ENCODE measurements around the gene PMEL.
"Not testable (repeated sequence)": the region's sequence is repeated elsewhere in the genome, so short reads cannot be mapped to it uniquely, and the experiment has no call there.

The PMEL gene
- total RNA-seq, result 0.38 to 2.9 (median 0.69) reads per million in 17 experiments

DNA sequence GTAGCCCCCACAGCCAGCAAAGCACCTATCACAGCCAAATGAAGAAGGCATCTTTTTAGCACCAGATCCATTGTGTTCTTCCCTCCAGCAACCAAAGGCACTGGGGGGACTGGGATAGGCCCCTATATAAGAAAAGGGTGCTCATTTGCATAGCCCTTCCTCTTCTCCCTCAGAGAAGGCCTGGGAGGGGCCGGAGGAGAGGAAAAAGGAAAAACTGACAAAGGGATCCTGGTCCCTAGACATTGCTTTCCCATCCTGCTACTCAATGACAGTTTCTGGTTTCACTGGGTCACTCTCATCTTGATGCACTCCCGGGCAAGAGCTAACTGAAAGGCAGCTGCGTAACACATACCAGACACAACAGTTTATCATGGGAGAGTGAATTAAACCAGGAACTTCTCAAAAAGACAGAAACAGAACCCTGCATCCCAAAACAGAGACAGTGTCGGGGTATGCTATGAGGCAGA lies at the start of gene PMEL:
Gene PMEL, minus strand, starts transcription at position 102 of the 467 bp plus-strand sequence. Its CDS starts 31 bp downstream, at position 71.
- DNase-seq, result peak; percentile 23 to 29 (median 25)

- no peak for DNase-seq
Observed at GRCh38 chr12:56014205-56014604, 48.4 kb upstream of the PMEL start.

DNA sequence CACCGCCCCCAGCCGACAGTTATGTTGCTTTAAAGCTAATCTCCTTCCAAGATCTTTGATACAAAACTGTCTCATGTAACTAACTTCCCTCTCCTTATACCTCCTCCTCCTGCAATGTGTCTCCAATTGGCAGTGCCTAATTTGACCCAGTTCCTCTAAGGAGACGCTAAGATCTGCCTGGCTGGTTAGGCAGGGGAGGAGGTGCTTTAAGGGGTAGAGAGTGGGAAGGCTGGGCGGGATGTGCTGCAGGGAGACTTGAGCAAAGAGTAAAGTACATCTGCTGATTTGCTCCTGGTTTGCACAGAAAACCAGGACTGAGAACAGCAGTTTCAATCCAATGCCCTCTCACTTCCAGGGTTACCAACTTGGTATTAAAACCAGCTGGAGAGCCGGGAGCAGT lies 47.6 kb upstream of the PMEL start:
- no peak for DNase-seq

- no peak for DNase-seq
Observed at GRCh38 chr12:56011509-56012090, 45.8 kb upstream of the PMEL start.

- DNase-seq, result no peak
Observed at GRCh38 chr12:56010111-56010570, 44.3 kb upstream of the PMEL start.

DNA sequence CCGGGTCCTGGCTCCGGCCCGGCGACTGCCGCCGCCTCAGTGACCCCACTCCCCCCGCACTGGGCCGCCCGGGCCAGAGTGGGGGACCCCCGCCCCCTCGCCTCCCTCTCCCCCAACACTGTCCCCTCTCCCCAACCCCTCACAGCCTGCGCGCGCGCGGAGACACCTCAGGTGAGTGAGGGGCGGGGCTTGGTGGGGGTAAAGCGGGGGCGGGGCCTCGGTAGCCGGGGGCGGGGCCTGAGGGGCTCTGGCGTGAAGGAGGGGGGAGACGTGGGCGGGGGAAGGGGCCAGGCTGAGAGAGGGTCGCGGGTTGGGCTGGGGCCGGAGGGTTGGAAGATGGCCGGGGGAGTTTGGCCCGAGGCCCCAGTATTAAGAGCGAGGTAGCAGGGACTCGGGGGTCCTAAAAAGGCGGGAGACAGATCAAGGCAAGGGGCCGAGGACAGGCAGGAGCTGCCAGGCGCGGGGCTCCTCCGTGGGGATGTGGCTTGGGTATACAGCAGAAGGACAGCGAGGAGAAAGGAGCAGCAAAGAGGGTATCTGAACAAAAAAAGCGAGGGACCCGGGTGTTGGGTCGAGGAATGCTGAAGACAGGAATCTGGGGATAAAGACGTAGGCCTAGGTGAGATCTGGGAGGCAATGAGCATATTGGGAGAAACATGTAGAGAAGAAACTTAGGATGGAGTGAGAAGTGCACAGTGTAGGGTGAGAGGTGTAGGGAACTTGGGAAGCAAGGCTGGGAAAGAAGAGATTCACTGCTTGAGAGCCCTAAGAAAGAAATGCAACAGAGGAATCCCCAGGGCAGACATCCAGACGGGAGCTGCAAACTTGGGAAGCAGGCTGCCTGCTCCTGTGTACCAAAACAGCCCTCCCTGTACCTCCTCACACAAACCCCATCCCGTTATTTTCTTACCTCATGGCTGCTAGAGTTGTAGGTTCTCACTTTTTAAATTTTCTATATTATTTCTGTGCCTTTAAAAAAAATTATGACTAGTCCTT lies 42.0 kb upstream of the PMEL start:
- peak in 2 of 4 experiments; percentile 35 to 42 for DNase-seq

DNA sequence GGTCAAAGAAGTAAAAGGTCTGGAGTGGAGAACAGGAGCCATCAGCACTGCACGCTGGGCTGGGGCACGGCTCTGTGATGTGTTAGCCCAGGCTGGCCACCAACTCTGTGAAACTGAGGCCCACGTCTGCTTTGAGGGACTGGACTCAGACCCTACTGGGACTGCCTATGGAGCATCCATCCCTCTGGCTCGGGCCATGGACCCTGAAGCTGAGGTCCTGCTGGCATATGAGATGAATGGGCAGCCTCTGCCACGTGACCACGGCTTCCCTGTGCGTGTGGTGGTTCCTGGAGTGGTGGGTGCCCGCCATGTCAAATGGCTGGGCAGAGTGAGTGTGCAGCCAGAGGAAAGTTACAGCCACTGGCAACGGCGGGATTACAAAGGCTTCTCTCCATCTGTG lies 38.4 kb upstream of the PMEL start:
- DNase-seq, result no peak

DNA sequence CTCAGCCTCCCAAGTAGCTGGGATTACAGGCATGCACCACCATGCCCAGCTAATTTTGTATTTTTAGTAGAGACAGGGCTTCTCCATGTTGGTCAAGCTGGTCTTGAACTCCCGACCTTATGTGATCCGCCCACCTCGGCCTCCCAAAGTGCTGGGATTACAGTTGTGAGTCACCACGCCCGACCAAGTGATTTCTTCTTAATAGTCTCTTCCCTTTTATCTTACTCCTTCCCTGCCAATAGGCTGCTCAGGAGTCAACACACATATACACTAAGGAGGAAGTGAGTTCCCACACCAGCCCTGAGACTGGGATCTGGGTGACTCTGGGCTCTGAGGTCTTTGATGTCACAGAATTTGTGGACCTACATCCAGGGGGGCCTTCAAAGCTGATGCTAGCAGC lies 37.5 kb upstream of the PMEL start:
- DNase-seq, result peak; percentile 73 to 90 (median 77)

DNA sequence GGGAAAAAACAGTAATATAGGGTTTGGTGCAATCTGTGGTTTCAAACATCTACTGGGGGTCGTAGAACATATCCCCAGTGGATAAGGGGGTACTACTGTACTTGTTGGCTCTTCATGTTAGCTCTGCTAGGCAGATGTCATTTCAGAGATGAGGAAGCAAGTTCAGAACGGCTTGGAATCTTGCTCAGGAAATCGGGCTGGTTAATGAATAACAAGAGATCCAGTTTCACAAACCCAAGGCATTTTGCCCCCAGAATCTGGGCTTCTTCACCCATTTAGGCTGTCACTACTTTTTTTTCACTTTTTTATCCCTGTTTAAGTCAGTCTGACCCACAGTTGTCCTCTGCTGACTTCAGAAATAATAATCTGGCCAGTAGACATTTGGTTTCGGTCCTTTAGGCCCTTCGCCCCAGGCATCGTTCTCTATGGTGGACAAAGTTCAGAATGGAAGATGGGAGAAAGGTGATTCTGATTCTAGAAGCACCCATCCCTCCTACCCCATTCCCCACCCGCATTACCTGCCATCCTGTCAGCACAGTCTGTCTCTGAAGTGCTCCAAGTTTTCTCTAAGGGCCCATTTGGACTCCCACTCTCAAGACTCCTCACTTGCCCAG lies 35.8 kb upstream of the PMEL start:
- DNase-seq, result no peak

GRCh38 chr12:55999999-56000540 lies 34.2 kb upstream of the PMEL start:
- DNase-seq, result not testable (repeated sequence)

DNA sequence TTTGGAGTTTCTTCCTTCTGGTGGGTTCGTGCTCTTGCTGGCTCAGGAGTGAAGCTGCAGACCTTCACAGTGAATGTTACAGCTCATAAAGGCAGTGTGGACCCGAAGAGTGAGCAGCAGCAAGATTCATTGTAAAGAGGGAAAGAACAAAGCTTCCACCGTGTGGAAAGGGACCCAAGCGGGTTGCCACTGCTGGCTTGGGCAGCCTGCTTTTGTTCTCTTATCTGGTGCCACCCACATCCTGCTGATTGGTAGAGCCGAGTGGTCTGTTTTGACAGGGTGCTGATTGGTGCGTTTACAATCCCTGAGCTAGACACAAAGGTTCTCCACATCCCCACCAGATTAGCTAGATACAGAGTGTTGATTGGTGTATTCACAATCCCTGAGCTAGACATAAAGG lies 33.7 kb upstream of the PMEL start:
- DNase-seq, result not testable (repeated sequence)

- no peak for DNase-seq
Observed at GRCh38 chr12:55997535-55997859, 31.7 kb upstream of the PMEL start.

DNA sequence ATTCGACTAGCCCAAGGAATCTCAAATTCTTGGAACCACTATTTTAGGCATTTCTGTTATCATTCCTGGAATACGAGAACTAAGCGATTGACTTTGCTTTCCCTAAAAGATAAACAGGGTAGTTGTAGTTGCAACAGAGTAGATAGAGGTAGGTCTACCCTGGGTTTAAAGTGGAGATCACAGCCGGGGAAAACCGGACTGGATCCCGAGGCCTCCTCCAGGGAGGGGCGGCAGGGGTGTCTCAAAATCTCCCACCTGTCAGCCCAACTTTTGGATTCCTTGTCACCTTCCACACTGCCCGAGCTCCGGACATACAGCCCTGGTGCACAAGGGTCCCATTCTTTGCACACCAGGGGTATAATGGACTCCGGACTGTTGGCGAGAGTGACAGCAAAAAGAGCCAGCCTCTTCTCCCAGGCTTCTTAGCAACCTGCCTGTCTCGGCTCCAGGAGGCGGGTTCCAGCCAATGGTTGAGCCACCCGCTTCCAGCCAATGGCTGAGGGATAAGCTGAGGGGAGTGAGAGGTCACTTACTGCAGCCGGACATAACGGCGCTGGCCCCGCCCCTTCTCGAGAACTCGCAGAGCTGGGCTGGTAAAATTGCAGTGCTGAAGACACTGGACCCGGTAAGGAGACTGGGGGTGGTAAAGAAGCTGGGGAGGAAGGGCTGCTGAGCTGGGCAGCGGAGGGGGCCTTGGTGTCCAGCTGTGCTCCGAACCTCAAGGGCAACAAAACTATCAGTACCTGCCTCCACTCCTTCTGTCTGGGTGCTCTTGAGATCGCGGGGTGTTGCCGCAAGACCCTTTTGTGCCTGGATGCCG lies 31.1 kb upstream of the PMEL start, which contains the start of gene SUOX:
Gene SUOX, plus strand, starts transcription at position 562 of the 820 bp plus-strand sequence. CDS start 4,946 bp downstream, outside the sequence.
- peak; percentile 95 to 98 (median 98) for DNase-seq

- peak; percentile 48 to 78 (median 70) for DNase-seq
Observed at GRCh38 chr12:55996201-55996714, 30.4 kb upstream of the PMEL start.

GRCh38 chr12:55995366-55995765 lies 29.5 kb upstream of the PMEL start:
- no peak for DNase-seq

DNA sequence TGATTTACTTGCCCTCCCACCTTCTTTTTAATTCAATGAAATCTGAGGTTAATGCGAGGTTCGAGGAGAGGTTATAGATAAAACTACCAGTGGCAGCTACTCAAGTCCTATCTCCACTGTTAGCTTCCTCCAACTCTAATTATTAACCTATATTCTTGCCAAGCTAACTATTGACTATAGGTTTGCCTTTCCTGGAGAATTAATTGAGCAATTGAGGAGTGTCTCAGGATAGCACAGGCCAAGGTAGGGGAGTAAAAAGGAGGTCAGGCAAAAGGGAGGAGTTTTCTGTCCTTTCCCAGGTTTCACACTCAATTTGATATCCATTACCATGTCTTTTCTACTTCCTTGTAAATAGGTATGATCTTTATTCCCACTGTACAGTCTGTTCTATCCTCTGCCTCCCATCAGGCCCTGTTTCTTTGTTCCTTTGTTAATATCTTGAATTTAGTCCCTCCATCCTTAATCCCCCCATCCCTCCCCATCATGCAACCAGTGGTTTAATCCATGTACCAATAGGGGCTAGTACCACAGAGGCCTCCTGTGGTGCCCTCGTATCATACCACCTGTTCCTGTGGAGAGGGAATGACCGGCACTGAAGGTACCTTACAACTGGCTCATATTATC lies 27.5 kb upstream of the PMEL start:
- no peak for DNase-seq

DNA sequence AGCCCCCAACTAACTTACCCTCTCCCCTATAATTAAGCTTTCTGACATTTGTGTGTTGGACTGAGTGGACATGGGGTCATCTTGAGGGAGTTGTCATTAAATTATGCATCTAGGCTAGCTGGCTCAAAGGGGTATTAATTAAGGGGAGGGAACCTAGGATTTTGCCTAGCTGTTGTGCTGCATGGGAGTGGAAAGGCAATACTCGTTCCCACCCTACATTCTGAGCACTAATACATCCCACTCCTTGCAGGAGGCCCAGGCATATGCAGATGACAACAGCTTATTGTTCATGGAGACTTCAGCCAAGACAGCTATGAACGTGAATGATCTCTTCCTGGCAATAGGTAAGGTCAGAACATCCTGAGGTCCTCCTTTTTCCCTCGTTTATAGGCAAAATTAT lies 25.3 kb upstream of the PMEL start:
- no peak for DNase-seq

GRCh38 chr12:55985976-55986375 lies 20.1 kb upstream of the PMEL start:
- DNase-seq, result not testable (repeated sequence)

DNA sequence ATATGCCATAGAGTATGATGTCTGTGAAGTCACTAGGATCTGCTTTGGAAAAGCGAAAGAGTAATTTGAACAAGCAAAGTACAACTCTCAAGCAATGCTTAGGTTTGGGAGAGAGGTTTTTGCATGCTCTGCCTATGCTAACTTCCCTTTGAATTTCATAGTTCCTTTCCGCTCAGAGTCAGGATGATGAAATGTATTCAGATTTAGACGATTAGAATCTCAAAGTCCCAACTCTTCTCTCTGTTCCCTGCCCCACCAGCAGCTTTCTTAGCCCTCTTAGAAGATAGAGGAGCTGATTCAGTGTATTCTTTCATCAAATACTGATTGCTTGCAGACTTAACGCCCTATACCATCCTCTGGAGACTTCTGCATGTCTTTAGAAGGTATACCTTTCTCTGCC lies 19.5 kb upstream of the PMEL start:
- peak in 2 of 4 experiments; percentile 41 to 56 for DNase-seq

- DNase-seq, result peak in 2 of 4 experiments; percentile 25 to 38
Observed at GRCh38 chr12:55984861-55985260, 19.0 kb upstream of the PMEL start.
